Measurements from ENCODE around the gene HACD4.
"Not testable (repeated sequence)": the region's sequence is repeated elsewhere in the genome, so short reads cannot be mapped to it uniquely, and the experiment has no call there.

Gene HACD4

DNA sequence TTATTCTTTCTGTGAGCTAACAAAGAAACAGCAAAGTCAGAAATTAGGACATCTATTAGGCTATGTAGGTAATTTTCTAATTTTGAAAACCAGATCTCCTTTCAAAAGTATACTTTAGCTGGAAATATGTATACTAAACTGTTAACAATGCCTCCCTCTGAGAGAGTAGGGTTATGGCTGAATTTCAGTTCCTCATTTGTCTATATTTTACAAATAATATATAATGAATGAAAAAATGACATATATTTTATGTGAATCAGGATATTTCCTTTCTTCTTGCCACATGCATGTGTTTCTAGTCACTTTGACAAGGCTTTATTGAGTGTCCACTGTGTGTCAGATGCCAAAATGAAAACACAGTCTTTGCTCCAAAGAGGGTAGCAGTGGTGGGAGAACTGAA lies 15.4 kb downstream of the HACD4 start:
- no peak for DNase-seq

GRCh38 chr9:21015129-21015815 lies 16.2 kb downstream of the HACD4 start:
- DNase-seq = no peak

GRCh38 chr9:21002040-21002439 lies 29.4 kb downstream of the HACD4 start:
- DNase-seq = no peak

- DNase-seq = no peak
Observed at GRCh38 chr9:21001581-21001980, 29.9 kb downstream of the HACD4 start.

GRCh38 chr9:20997503-20998076 lies 33.9 kb downstream of the HACD4 start:
- no peak for DNase-seq

- DNase-seq = no peak
Observed at GRCh38 chr9:20996809-20997208, 34.6 kb downstream of the HACD4 start.

DNA sequence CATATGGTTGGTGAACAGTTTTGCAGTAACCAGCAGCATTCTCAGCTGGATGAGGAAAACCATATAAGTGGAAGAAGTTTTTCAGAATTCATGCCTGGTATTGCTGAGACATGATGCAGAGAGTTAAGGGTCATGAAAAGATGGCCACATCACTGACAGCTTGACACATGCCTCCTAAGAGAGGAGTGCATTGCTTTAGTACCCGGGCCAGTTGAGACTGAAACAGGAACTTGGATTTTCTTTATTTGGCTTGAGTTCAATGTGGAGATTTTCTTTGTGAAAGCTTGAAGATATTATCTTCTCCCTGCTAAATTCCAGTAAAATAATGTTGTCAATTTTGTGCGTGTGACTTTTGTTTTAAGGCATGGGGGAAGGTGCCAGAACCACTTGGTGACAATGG lies 35.8 kb downstream of the HACD4 start:
- DNase-seq = no peak

DNA sequence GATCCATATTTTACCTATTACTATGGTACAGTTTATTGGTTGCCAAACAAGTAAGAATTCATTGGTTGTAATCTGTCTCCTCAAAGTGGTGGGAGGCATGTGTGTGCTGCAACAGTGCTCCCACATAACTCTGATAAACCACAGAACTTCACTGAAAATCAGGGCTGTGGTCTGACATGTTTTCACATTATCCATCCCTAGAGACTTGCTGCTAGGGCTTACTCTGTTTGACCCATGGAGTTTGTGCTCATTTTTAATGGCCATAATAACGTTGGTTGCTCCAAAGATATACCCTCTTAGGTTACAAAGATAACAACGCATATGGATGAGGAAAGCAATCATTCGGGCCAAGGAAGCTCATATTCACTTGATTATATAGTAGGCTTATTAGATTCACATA lies 37.0 kb downstream of the HACD4 start:
- DNase-seq = no peak

- DNase-seq = peak; percentile 20
Observed at GRCh38 chr9:20990867-20991266, 40.6 kb downstream of the HACD4 start.

DNA sequence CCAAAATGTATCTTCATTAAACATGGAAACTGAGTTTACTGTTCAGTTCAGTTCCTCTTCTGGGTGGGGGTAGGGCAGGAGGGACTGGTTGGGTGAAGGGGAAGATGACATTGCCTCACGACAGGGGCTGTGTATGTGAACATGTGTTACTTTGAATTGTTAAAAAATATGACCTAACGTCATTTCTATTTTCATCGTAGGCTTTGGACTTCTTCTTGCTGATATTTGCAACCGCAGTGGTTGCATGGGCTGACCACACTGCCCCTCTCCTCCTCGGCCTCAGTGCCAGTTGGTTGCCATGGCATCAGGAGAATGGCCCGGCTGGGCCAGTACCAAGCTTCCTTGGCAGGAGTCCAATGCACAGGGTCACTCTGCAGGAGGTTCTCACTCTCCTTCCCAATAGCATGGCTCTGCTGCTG lies 41.5 kb downstream of the HACD4 start:
- peak; percentile 75 for DNase-seq

DNA sequence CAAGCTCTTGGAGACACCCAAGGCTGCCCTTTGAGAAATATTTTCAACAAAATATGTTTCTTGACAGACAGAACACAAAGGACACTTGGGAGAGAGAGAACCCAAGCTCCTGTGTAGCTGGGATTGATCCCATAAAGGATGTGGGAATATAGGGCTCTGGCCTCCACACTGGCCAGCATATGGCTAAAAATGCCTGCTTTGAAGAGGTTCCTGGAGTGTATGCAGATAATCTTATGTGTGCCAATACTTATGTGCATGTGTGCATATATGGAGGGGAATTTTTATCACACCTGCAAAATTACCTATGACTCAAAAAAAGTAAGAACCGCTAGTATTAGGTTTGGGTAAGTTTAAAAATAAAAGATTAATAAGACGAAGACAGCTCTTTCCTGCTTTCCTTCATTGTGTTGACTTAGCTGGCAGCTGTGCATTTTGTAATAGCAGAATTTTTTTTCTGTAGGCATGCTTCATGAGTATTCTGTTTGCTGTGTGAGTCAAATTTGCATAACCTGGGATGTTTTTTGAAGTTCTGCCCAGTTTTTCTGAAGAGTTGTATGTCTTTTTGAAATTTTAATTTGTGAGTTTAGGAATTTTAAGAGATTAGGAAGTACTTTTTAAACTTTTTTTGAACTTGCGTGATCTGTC lies 42.6 kb downstream of the HACD4 start:
- no peak for DNase-seq

GRCh38 chr9:20988061-20988460 lies 43.4 kb downstream of the HACD4 start:
- DNase-seq = no peak

DNA sequence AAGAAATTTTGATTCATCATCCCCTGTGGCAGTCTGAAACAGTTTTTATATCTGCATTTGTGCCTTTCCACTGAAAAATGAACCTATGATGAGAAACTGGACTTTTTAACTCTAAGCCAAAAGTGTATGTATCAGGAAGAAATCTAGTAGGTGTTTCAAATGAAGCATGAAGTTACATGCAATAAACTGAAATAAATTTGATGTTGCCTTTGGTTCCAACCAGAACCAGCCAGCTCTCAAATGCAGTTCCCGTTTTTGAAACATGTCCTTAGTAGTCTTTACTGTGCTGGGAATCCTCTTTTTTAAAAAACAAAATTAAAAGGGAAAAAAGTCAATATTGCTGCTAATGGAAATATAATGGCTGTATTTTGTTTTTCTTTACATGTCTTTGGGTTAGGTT lies 43.9 kb downstream of the HACD4 start:
- DNase-seq = no peak

DNA sequence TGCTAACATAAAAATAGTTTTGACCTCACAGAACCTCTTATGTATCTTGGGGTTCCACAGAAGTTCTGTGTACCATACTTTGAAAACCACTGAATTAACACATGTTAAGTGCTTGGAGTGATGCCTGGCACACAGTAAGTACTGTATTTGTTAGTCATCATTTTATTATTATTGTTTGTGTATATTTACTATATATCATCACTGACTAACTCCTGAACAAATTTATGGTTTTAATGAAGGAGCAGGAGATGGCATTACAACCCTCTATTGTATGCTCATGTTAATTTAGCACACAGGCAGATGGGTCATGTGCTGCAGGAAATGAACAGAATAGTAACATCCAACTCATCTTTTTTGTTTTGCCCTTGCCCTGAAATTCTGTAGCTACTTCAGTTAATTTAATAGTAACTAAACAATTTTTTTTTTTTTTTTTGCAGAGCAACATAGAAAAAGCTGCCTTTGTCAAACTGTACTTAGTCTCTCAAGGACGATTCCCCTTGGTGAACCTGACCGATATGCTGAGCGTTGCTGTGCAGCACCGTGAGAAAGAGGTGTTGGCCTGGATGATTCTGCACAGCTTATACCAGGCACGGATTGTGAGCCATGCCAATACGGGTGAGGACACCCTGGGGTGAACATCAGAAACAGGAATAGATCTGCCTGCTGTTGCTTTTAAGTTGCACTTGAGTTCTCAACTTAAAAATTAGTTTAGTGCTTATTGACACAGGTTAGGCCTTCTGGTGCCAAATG lies 45.4 kb downstream of the HACD4 start:
- DNase-seq = no peak

DNA sequence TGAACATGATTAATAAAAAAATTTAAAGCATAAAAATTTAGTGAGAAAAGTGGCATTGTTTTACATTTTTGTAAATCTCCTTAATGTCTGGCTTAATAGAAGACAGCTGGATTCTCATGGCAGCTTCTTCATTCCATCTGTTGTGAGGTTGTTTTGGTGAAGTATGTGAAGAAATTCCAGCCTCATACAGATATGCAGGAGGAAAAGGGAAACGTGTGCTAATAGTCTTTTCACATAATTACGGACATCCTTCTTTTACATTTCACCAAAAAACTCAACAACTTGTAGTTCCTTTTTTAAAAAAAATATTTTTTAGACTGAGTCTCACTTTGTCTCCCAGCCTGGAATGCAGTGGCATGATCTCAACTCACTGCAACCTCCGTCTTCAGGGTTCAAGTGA lies 46.9 kb downstream of the HACD4 start:
- DNase-seq = no peak

- DNase-seq = no peak
Observed at GRCh38 chr9:20981486-20981885, 50.0 kb downstream of the HACD4 start.

DNA sequence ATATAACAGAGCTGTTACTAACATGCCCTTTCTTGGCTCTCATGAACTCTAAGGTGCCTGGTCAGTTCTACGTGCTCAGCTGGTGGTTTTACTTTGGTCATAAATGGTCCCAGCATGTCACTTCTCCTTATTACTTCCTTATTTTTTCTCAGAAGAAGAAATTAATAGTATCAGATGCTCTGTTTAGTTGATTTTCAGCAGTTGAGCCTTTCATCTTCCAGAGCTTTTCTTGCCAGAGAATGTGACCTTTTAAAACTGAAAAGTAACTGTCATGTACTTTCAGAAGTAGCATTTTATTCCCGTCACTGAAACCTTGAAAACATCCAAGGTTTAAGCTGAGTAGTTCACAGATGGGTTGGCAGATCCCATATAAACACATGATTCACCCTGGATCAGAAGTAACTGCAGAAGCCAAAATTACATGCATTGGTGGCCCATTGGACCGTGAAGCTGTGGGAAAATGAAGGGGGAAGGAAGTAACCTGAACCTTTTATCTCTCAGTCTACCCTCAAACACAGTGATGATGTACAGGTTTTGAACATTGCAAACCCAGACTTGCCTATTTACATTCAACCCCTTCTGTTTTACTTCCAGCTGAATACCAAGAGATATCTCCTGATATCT lies 50.5 kb downstream of the HACD4 start:
- DNase-seq = no peak

GRCh38 chr9:20978249-20978648 lies 53.2 kb downstream of the HACD4 start:
- DNase-seq = no peak

- not testable (repeated sequence) for DNase-seq
Observed at GRCh38 chr9:20974191-20974938, 57.1 kb downstream of the HACD4 start.

- DNase-seq = not testable (repeated sequence)
Observed at GRCh38 chr9:20973246-20973947, 58.0 kb downstream of the HACD4 start.

DNA sequence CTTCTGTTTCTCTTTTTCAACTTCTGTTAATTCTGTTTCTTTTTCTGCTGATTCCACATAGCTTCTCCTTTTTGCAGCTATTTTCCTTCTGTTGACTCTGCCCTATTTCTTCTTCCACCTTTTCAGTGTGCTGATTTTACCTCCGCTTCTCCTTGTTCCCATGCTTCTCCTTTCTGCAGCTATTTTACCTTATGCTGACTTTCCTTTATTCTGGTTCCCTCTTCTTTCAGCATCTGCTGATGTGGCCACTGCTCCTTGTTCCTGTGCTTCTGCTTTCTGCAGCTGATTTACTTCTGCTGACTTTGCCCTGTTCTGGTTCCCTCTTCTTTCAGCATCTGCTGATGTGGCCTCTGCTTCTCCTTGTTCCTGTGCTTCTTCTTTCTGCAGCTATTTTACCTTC lies 58.8 kb downstream of the HACD4 start:
- no peak for DNase-seq

All from midbrain (tissue), 1 donor.